H54 (cell line): ENCODE data around the gene TMEM53.

ENCODE experiments used
- DNase-seq: peaks from one replicate; pipeline ENCODE4 v3.0.0; 2011; ENCODE audit warnings: low spot score, mixed read lengths; ENCODE audit not compliant: insufficient read length
- FAIRE-seq: peaks from 3 replicates; lab custom pipeline; 2011; peaks lifted over from hg19 to GRCh38; lab: Jason Lieb, UNC
- POLR2A ChIP-seq: IDR thresholded peaks from 2 replicates; pipeline ENCODE4 v1.6.1; 2011; ENCODE audit warnings: low read depth, mild to moderate bottlenecking, low read length

TMEM53 gene

GRCh38 chr1:44653107-44653964 is 20.9 kb downstream of the TMEM53 start:
- no peak for TF ChIP-seq POLR2A
- DNase-seq (no peak), FAIRE-seq (no peak)

DNA sequence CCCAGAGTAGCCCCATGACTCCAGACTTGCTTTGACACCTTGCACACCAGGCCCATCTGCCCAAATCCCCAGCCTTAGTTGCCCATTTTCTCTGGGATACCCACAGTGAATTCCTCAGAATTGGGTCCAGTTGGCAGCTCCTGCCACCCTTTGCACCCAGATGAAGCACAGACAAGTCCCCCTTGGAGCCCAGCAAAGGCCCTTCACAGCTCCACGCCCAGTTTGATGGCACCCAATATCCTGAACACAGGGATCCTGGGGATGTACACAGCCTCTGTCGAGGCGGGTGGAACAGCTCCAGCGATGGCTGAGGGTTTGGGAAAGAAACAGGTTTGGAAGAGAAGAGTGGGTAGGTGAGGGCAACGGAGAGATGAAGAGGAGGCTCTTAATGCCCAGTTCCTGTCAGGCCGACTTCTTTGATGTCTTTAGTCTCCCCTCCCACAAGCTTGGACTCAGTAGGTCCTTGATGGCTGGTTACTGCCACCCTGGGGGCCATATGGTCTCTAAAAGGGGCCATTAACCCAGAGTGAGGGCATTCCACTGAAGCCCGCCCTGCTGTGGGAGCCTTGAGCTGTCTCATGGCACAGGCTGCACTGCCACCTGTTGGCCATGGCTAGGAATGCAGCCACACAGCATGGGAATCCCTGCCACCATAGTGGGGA is 21.7 kb downstream of the TMEM53 start:
- no peak for TF ChIP-seq POLR2A
- FAIRE-seq (peak; percentile 90), DNase-seq (peak; percentile 81)

DNA sequence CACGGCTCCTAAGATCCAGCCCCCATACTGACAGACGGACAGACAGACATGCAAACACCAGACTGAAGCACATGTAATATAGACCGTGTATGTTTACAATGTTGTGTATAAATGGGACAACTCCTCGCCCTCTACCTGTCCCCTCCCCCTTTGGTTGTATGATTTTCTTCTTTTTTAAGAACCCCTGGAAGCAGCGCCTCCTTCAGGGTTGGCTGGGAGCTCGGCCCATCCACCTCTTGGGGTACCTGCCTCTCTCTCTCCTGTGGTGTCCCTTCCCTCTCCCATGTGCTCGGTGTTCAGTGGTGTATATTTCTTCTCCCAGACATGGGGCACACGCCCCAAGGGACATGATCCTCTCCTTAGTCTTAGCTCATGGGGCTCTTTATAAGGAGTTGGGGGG is 23.2 kb downstream of the TMEM53 start:
- TF ChIP-seq POLR2A = no peak
- DNase-seq = no peak
- no peak for FAIRE-seq

DNA sequence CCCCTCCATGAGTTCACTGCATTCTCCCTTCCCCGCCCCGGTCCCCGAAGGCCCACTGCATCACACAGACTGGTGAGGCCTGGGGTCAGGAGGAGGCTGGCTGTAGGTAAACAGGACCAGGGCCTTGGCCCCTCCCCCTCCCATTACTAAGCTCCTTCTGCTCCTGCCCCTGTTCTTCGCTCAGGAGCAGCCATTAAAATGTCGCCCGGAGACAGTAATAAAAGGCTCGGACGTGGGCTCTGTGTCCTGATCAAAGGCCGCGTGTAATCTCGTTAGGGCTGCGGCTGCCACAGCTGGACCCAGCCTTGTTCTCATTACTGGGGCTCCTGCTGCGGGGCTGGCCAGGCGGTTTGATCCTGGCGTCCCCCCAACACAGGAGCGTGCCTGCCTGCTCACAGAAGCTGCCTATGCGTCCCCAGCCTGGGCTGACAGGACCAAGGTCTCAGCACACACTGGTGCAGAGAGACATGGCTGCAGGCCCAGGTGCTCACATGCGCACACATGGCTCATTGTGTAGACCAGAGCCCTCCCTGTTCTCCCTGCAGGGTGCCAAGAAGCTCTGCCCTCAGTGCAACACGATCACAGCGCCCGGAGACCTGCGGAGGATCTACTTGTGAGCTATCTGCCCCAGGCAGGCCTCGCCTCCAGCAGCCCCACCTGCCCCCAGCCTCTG is 24.0 kb downstream of the TMEM53 start:
- FAIRE-seq = no peak
- no peak for DNase-seq
- TF ChIP-seq POLR2A = no peak

GRCh38 chr1:44649788-44650158 is 24.5 kb downstream of the TMEM53 start:
- TF ChIP-seq POLR2A = no peak
- no peak for DNase-seq
- no peak for FAIRE-seq

GRCh38 chr1:44648529-44649250 is 25.6 kb downstream of the TMEM53 start:
- DNase-seq (no peak), FAIRE-seq (no peak)
- no peak for TF ChIP-seq POLR2A

GRCh38 chr1:44647896-44648295 is 26.4 kb downstream of the TMEM53 start:
- TF ChIP-seq POLR2A = no peak
- FAIRE-seq = no peak
- no peak for DNase-seq

GRCh38 chr1:44646261-44647110 is 27.8 kb downstream of the TMEM53 start:
- no peak for TF ChIP-seq POLR2A
- FAIRE-seq = no peak
- DNase-seq = no peak

DNA sequence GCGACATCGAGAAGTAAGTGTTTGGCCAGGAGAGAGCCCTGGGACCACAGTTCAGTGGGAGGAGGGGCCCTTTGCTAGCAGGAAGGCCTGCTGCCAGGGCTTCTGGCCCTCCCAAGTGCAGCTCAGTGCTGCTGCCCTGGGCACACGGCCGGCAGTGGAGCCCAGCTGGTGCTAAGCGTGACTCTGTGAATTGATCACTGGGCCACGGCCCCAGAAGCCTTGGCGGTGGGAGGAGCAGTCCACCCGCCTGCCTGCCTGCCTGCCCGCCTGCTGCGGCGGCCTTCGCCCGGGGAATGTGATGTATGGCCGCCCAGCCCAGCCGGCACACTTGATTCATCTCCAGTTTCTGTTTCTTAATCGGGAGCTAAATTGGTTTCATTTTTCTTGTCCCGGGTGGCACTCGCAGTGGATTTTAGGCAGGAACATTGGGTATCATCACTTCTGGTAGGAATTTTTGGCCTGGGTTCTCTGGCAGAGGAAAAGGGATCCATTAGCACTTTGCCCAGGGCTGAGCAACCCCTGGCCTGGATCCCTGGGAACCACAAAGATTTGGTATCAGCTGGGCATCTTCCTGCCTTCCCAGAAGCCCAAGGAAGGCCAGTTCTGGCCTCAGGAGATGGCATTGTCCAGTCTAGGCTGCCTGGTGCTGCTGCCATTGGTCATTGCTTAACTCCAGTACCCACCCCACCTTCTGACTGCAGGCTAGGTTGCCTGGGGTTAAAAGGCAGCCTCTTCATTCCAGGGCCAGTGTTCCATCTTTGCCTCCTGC is 28.6 kb downstream of the TMEM53 start:
- no peak for DNase-seq
- TF ChIP-seq POLR2A = no peak
- FAIRE-seq = no peak

DNA sequence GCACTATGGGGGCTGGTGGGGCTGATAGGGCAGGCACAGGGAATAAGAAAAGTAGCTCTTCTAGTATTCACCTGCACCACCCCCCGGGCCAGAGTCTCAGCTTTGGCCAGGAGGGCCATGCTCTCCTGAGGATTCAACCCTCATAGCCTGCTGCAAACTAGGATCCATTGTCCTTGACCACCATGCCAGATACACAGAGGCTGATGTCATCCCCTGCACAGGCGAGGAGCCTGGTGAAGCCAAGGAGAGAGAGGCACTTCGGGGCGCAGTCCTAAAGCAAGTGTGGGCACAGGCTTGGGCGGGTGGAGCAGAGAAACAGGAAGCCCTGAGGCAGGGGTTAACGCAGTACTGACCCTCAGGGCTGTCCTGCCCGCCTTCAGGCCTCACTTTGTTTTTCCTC is 29.5 kb downstream of the TMEM53 start:
- DNase-seq = no peak
- TF ChIP-seq POLR2A = no peak
- FAIRE-seq = no peak

DNA sequence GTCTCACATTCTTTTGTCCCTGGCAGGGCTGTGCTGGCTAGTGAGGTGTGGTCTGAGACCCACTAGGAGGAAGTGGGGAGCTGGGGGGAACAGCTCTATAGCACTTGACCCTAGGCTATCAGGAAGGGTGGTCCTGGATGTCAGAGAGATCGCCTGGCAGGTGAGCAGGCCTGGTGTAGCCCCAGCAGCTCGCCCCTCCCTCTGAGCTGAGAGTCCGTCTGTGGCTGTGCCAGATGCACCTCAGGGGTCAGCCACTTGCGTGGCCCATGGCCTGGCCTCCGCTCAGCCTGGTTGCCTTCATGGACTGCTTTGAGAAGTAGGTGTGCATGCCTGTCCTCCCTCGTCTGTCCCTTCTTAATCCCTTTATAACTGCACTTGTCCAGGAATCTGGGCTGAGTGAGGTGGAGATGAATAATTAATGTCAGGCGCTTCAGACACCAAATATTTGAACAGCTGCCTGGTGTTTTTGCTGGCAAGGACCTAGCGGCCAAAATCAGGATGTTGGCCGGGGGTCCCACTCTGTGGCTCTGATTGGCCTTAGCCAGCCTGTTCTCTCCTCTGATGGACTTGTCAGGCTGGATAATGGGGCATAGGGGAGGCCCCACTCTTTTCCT is 30.5 kb downstream of the TMEM53 start:
- FAIRE-seq (no peak), DNase-seq (no peak)
- TF ChIP-seq POLR2A = no peak

DNA sequence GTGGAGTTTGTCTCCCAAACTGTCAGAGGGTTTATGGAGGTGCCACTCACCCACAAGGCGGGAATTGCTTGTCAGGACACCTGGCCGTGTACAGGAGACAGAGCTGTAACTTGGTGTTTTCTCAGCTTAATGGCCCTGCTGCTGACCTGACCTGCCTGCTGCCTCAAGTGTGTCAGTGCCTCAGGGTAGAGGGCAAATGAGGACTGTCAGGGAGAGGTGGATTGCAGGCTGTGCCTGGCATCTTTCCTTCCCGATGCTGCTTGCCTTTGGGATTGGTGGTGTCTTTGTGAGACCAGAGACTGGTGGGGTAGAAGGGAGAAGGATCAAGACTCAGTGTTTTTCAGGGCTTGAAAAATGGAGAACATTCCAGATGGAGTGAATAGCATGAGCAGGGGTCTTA is 31.4 kb downstream of the TMEM53 start:
- no peak for DNase-seq
- FAIRE-seq = no peak
- no peak for TF ChIP-seq POLR2A
